K562 (cell line): ENCODE measurements around the gene POP5. TPM values are rescaled to one million over a fixed set of nuclear protein-coding genes. Genes with fewer than 3 reads are reported as not detected.
A peak's percentile ranks its signal among the peaks of the same experiment; 100 is the strongest.

Experiments
- ATF7 ChIP-seq: fragments of 450-650 bp; IDR thresholded peaks from 2 replicates; pipeline ENCODE4 v1.7.1; 2014; ENCODE audit warnings: mild to moderate bottlenecking, moderate library complexity
- CHCHD3 ChIP-seq: fragments of 250-450 bp; sonication (Bioruptor Pico); IDR thresholded peaks from 2 replicates; pipeline ENCODE4 v2.1.2; 2022; ENCODE audit warnings: mild to moderate bottlenecking
- E2F6 ChIP-seq, 2 experiments: IDR thresholded peaks; 2 replicates each; pipeline ENCODE4 v1.6.1; 2011; ENCODE audit warnings: borderline replicate concordance in 1 of 2, control low read depth in 1 of 2, low read depth in 1 of 2, low read length in 1 of 2, mild to moderate bottlenecking in 1 of 2, mixed read lengths in 1 of 2, moderate library complexity in 1 of 2; ENCODE audit not compliant: insufficient read depth in 1 of 2, insufficient read length in 1 of 2, poor library complexity in 1 of 2, severe bottlenecking in 1 of 2; ENCODE audit errors: extremely low read depth in 1 of 2
- FOXJ2 ChIP-seq: fragments of 200-800 bp; sonication (Bioruptor generic); IDR thresholded peaks from 2 replicates; pipeline ENCODE4 v1.6.1; 2016; ENCODE audit warnings: missing genetic modification characterization, missing compliant biosample characterization
- ID3 ChIP-seq, 2 experiments: fragments of 250-450 bp in 1 of 2; fragments of 450-650 bp in 1 of 2; sonication (Bioruptor Pico) in 1 of 2; IDR thresholded peaks; 2 replicates each; pipeline versions ENCODE4 v1.6.1 to v1.8.0; 2016 to 2021; ENCODE audit warnings: mild to moderate bottlenecking in 2 of 2, moderate library complexity in 2 of 2, missing compliant biosample characterization in 1 of 2, missing genetic modification characterization in 1 of 2
- MAZ ChIP-seq, 2 experiments: fragments of 450-650 bp in 1 of 2; sonication (generic) in 1 of 2; formaldehyde crosslinking; IDR thresholded peaks in 1 of 2; conservative IDR thresholded peaks in 1 of 2; 2 replicates each; pipeline versions ENCODE4 v1.4.0 to v1.5.0; 2020; ENCODE audit warnings: mild to moderate bottlenecking in 1 of 2, missing genetic modification reagents in 1 of 2
- MEF2A ChIP-seq: IDR thresholded peaks from 2 replicates; pipeline ENCODE4 v1.6.1; 2011; ENCODE audit warnings: low read depth, mild to moderate bottlenecking, low read length, moderate library complexity; ENCODE audit not compliant: control insufficient read depth
- RBBP5 ChIP-seq: fragments of 200-600 bp; sonication (generic); IDR thresholded peaks from 2 replicates; pipeline ENCODE4 v1.6.1; 2012; ENCODE audit warnings: borderline replicate concordance, mild to moderate bottlenecking, low read length, control low read depth, inconsistent platforms; ENCODE audit not compliant: insufficient read depth, poor library complexity, severe bottlenecking
- RBM17 ChIP-seq: fragments of 200-400 bp; formaldehyde crosslinking; IDR thresholded peaks from 2 replicates; pipeline ENCODE4 v1.6.1; 2017; ENCODE audit warnings: low read depth, mild to moderate bottlenecking, low read length, borderline replicate concordance
- SIN3B ChIP-seq: fragments of 450-650 bp; IDR thresholded peaks from 2 replicates; pipeline ENCODE4 v1.6.1; 2017; ENCODE audit warnings: low read depth, mild to moderate bottlenecking, moderate library complexity
- SP1 ChIP-seq: sonication (generic); formaldehyde crosslinking; IDR thresholded peaks from 2 replicates; pipeline ENCODE4 v1.8.1; 2022; ENCODE audit warnings: mild to moderate bottlenecking, missing genetic modification reagents
- ZBTB17 ChIP-seq: fragments of 450-650 bp; formaldehyde crosslinking; IDR thresholded peaks from 2 replicates; pipeline ENCODE4 v1.4.0; 2020; ENCODE audit warnings: mild to moderate bottlenecking
- ZNF165 ChIP-seq: fragments of 250-450 bp; sonication (Bioruptor Pico); IDR thresholded peaks from 2 replicates; pipeline ENCODE4 v1.4.0; 2020; ENCODE audit warnings: borderline replicate concordance
- ZNF197 ChIP-seq: fragments of 200-800 bp; sonication (Bioruptor generic); IDR thresholded peaks from 2 replicates; pipeline ENCODE4 v1.6.1; 2016; ENCODE audit warnings: low read depth, missing genetic modification characterization, missing compliant biosample characterization
- ZNF696 ChIP-seq: fragments of 250-450 bp; sonication (Bioruptor Pico); conservative IDR thresholded peaks from 2 replicates; pipeline ENCODE4 v1.4.0; 2020; ENCODE audit warnings: mild to moderate bottlenecking, moderate library complexity
- polyA plus RNA-seq, 8 experiments: library from polyadenylated mRNA; depleted of rRNA in 4 of 8; stranded (reverse) in 5 of 8; unstranded in 3 of 8; fragments of >200 nt; fragmentation: Nextera tagmentation in 2 of 8; fragmentation: Illumina TruSeq in 1 of 8; extraction: Ambion mirVana in 2 of 8; extraction: Trizol in 1 of 8; gene quantifications; 2 replicates each; pipeline versions ENCODE4 v1.2.1 to v1.2.3, GENCODE V29; 2011 to 2014; ENCODE audit warnings: inconsistent platforms in 1 of 8, missing spikeins in 1 of 8
- total RNA-seq, 7 experiments: library from RNA; depleted of rRNA in 6 of 7; stranded (reverse); fragments of >200 nt in 6 of 7; fragmentation: Illumina TruSeq in 2 of 7; extraction: Trizol in 2 of 7; gene quantifications; 2 replicates each; pipeline versions ENCODE4 v1.2.1 to v1.2.3, GENCODE V29; 2011 to 2021; ENCODE audit warnings: low replicate concordance in 1 of 7
- TF ChIP-seq, protein P1 (sequence below), 2 experiments: fragments of 450-650 bp; IDR thresholded peaks; 2 replicates each; pipeline ENCODE4 v1.6.1; 2016
- TF ChIP-seq, protein P2 (sequence below): fragments of 150-350 bp; conservative IDR thresholded peaks from 2 replicates; pipeline ENCODE4 v1.6.1; 2014; ENCODE audit warnings: low read length
- TF ChIP-seq, protein P3 (sequence below): fragments of 200-800 bp; sonication (Bioruptor generic); IDR thresholded peaks from 2 replicates; pipeline ENCODE4 v1.6.1; 2017; ENCODE audit warnings: missing genetic modification characterization, missing compliant biosample characterization

The POP5 gene
- total and polyA plus RNA-seq, 9 of the 15 experiments (the other 6 are each of a cell fraction or from before 2014, with no cell fraction given): 57.5 to 253 (median 73.8) TPM

- TF ChIP-seq, protein P1, sequence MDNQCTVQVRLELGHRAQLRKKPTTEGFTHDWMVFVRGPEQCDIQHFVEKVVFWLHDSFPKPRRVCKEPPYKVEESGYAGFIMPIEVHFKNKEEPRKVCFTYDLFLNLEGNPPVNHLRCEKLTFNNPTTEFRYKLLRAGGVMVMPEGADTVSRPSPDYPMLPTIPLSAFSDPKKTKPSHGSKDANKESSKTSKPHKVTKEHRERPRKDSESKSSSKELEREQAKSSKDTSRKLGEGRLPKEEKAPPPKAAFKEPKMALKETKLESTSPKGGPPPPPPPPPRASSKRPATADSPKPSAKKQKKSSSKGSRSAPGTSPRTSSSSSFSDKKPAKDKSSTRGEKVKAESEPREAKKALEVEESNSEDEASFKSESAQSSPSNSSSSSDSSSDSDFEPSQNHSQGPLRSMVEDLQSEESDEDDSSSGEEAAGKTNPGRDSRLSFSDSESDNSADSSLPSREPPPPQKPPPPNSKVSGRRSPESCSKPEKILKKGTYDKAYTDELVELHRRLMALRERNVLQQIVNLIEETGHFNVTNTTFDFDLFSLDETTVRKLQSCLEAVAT (IDR thresholded peaks at IDR 0.05): no peak
- TF ChIP-seq RBM17 (no peak), RBBP5 (no peak), ID3 (CRISPR knock-in tag; IDR thresholded peaks at IDR 0.05) (no peak), ID3 (tag; IDR thresholded peaks at IDR 0.05) (peak; percentile 45; the same call in 1 of the 2 replicates), MEF2A (no peak), ZNF197 (no peak), CHCHD3 (no peak), E2F6 (IDR thresholded peaks at IDR 0.05; ENCODE audit: borderline replicate concordance in 1 of 2, extremely low read depth in 1 of 2, insufficient read depth in 1 of 2, insufficient read length in 1 of 2, low read depth in 1 of 2, low read length in 1 of 2, poor library complexity in 1 of 2, severe bottlenecking in 1 of 2) (peak; percentile 85 to 90), SP1 (CRISPR knock-in tag) (peak; percentile 42; the same call in 1 of the 2 replicates), MAZ (CRISPR knock-in tag; conservative IDR thresholded peaks at IDR 0.05 in 1 of 2, IDR thresholded peaks at IDR 0.05 in 1 of 2) (no peak), ZBTB17 (CRISPR knock-in tag) (no peak), ATF7 (0 out of 2 replicates have a peak, but pooled peaks have one; percentile 63), SIN3B (no peak), ZNF696 (CRISPR knock-in tag) (no peak), FOXJ2 (no peak), ZNF165 (no peak)
- TF ChIP-seq, protein P2, sequence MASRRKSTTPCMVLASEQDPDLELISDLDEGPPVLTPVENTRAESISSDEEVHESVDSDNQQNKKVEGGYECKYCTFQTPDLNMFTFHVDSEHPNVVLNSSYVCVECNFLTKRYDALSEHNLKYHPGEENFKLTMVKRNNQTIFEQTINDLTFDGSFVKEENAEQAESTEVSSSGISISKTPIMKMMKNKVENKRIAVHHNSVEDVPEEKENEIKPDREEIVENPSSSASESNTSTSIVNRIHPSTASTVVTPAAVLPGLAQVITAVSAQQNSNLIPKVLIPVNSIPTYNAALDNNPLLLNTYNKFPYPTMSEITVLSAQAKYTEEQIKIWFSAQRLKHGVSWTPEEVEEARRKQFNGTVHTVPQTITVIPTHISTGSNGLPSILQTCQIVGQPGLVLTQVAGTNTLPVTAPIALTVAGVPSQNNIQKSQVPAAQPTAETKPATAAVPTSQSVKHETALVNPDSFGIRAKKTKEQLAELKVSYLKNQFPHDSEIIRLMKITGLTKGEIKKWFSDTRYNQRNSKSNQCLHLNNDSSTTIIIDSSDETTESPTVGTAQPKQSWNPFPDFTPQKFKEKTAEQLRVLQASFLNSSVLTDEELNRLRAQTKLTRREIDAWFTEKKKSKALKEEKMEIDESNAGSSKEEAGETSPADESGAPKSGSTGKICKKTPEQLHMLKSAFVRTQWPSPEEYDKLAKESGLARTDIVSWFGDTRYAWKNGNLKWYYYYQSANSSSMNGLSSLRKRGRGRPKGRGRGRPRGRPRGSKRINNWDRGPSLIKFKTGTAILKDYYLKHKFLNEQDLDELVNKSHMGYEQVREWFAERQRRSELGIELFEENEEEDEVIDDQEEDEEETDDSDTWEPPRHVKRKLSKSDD: no peak
- TF ChIP-seq, protein P3, sequence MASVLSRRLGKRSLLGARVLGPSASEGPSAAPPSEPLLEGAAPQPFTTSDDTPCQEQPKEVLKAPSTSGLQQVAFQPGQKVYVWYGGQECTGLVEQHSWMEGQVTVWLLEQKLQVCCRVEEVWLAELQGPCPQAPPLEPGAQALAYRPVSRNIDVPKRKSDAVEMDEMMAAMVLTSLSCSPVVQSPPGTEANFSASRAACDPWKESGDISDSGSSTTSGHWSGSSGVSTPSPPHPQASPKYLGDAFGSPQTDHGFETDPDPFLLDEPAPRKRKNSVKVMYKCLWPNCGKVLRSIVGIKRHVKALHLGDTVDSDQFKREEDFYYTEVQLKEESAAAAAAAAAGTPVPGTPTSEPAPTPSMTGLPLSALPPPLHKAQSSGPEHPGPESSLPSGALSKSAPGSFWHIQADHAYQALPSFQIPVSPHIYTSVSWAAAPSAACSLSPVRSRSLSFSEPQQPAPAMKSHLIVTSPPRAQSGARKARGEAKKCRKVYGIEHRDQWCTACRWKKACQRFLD: no peak
Observed at GRCh38 chr12:120625557-120626419, 44.6 kb upstream of the POP5 start (continued).
